SU-DHL-6 (cell line): Measurements from ENCODE around the gene SNTB2.

Experiments
- H2AFZ ChIP-seq: fragments of 200-600 bp; sonication (generic); 2 replicates; pipeline ENCODE4 v1.6.1; 2014; ENCODE audit warnings: low read depth, mild to moderate bottlenecking, moderate library complexity, mixed read lengths, antibody characterized with exemption, low read length; ENCODE audit not compliant: severe bottlenecking
- H3F3A ChIP-seq: fragments of 200-600 bp; shearing (Covaris generic); 2 replicates; pipeline ENCODE4 v1.6.0; 2016; ENCODE audit warnings: antibody characterized with exemption, mild to moderate bottlenecking; ENCODE audit not compliant: insufficient read depth
- H3K27ac ChIP-seq: fragments of 200-600 bp; sonication (generic); 2 replicates; pipeline ENCODE4 v1.5.1; 2016; ENCODE audit warnings: low read depth, mild to moderate bottlenecking, low read length, moderate library complexity, mixed read lengths
- H3K27me3 ChIP-seq: fragments of 200-600 bp; sonication (generic), shearing (Covaris generic); 2 replicates; pipeline ENCODE4 v1.6.0; 2014; ENCODE audit warnings: mild to moderate bottlenecking, low read length
- H3K36me3 ChIP-seq: fragments of 200-600 bp; sonication (generic); 2 replicates; pipeline ENCODE4 v1.6.1; 2014; ENCODE audit warnings: mild to moderate bottlenecking, low read length, mixed read lengths
- H3K4me2 ChIP-seq: fragments of 300-600, 200-600 bp; shearing (Covaris generic), sonication (generic); 2 replicates; pipeline ENCODE4 v1.6.0; 2014; ENCODE audit warnings: low read length, low read depth, mild to moderate bottlenecking; ENCODE audit not compliant: poor library complexity, severe bottlenecking
- H3K4me3 ChIP-seq: fragments of 200-600 bp; sonication (generic); 2 replicates; pipeline ENCODE4 v1.5.1; 2014; ENCODE audit warnings: antibody characterized with exemption, low read length, mild to moderate bottlenecking, mixed read lengths; ENCODE audit not compliant: insufficient read depth, poor library complexity, severe bottlenecking
- H3K79me2 ChIP-seq: fragments of 200-600 bp; sonication (generic); 2 replicates; pipeline ENCODE4 v1.6.1; 2014; ENCODE audit warnings: mild to moderate bottlenecking, low read length, moderate library complexity; ENCODE audit not compliant: insufficient read depth
- H3K9ac ChIP-seq: fragments of 200-600 bp; sonication (generic); 2 replicates; pipeline ENCODE4 v1.7.0; 2014; ENCODE audit warnings: mild to moderate bottlenecking, low read length
- H3K9me2 ChIP-seq: fragments of 200-600 bp; sonication (generic); replicated peaks from 2 replicates; pipeline ENCODE4 v1.6.1; 2014; ENCODE audit warnings: low read length; ENCODE audit not compliant: insufficient read depth
- H3K9me3 ChIP-seq: fragments of 200-600 bp; sonication (generic); 2 replicates; pipeline ENCODE4 v1.6.1; 2014; ENCODE audit warnings: low read length, mixed read lengths; ENCODE audit not compliant: insufficient read depth
- H4K20me1 ChIP-seq: fragments of 200-600 bp; sonication (generic); 2 replicates; pipeline ENCODE4 v1.6.1; 2014; ENCODE audit warnings: low read depth, mild to moderate bottlenecking, antibody characterized with exemption, low read length, moderate library complexity, mixed read lengths
- EZH2phosphoT487 ChIP-seq: fragments of 200-600 bp; sonication (generic), shearing (Covaris generic); conservative IDR thresholded peaks from 2 replicates; pipeline ENCODE4 v1.6.1; 2018; ENCODE audit warnings: mild to moderate bottlenecking, antibody characterized with exemption, low read length, moderate library complexity, mixed read lengths
- TF ChIP-seq, protein P1 (sequence below): fragments of 200-600 bp; sonication (generic); IDR thresholded peaks from one replicate; pipeline ENCODE4 v1.5.1; 2017; ENCODE audit warnings: antibody characterized with exemption, mild to moderate bottlenecking, low read length, moderate library complexity; ENCODE audit not compliant: insufficient read depth, poor library complexity, severe bottlenecking

The SNTB2 gene

DNA sequence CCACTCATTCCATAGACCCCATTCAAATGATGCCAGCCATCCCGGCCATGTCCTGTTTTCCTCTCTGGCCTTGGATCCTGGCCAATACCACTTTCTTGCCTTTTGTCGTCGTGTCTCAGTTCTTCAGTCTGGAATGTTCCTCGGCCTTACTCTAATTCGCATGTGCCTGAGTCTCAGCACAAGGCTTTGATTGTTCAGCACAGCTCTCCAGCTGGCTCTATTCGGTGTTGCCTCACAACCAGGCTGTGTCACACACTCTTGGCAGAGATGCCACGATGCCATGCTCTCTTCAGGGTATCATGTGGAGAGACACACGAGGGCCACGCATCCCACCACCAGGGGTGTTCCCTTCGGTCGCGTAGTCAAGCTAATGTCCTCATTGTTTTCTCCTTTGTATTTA, 122.4 kb downstream of the SNTB2 start:
- H3K9me3 ChIP-seq, result no peaks in the 10 kb centered on the region

DNA sequence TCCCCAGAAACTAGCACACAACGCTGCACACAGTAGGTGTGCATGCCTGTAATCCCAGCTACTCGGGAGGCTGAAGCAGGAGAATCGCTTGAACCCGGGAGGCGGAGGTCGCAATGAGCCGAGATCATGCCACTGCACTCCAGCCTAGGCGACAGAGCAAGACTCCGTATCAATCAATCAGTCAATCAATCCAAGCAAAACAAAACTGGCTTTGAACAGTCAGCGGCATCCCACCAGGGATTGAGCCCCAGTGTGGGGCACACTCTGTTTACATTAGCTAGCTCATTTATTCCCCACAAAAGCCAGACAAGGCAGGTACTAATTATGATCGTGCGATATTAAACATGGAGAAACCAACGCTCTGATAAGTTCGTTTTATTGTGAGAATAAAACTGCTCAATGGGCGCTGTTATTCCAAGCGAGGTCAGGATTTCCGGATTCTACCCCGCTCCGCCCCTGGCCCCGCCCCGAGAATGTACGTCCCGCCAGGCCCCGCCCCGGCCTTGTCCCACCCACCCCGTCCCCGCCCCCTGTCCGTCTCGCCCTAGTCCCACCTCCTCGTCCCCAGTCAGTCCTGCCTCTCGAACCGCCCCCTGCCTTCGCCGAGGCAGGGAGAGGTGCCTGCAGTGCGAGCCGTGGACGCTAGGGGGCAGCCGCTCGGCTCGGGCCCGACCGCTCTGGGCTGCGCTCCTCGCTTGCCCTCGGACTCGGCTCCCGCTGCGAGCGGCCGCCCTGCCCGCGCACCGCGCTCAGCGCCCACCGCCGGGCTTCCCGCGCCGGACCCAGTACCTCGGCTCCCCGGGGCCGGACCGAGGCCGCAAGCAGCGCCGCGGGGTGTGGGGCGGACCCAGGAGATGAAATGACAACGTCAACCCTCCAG, 123.9 kb downstream of the SNTB2 start, which contains the start of gene VPS4A:
Gene VPS4A (plus strand): TSS at position 698 of the 880 bp plus-strand sequence. CDS start 162 bp downstream, at position 860.
- H3K4me2 ChIP-seq, result peak within 1 kb of the TSS; percentile 65
- H2AFZ ChIP-seq, result peak within 1 kb of the TSS; percentile 55
- H3K79me2 ChIP-seq, result peaks cover 35% of the 10 kb centered on the region
- H3K9ac ChIP-seq, result peak within 1 kb of the TSS; percentile 86
- no peaks in the 10 kb centered on the region for H3K9me2 ChIP-seq
- no peaks in the 10 kb centered on the region; the same call in 1 of the 2 replicates for H4K20me1 ChIP-seq
- no peaks in the 10 kb centered on the region for H3K9me3 ChIP-seq
- no peak for TF ChIP-seq EZH2phosphoT487
- TF ChIP-seq, protein P1, sequence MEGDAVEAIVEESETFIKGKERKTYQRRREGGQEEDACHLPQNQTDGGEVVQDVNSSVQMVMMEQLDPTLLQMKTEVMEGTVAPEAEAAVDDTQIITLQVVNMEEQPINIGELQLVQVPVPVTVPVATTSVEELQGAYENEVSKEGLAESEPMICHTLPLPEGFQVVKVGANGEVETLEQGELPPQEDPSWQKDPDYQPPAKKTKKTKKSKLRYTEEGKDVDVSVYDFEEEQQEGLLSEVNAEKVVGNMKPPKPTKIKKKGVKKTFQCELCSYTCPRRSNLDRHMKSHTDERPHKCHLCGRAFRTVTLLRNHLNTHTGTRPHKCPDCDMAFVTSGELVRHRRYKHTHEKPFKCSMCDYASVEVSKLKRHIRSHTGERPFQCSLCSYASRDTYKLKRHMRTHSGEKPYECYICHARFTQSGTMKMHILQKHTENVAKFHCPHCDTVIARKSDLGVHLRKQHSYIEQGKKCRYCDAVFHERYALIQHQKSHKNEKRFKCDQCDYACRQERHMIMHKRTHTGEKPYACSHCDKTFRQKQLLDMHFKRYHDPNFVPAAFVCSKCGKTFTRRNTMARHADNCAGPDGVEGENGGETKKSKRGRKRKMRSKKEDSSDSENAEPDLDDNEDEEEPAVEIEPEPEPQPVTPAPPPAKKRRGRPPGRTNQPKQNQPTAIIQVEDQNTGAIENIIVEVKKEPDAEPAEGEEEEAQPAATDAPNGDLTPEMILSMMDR, result peak; percentile 54
- H3K27ac ChIP-seq, result peak within 1 kb of the TSS; percentile 67
- peak within 1 kb of the TSS; percentile 73 for H3K4me3 ChIP-seq
- H3K27me3 ChIP-seq, result no peaks in the 10 kb centered on the region
- H3K36me3 ChIP-seq, result no peaks in the 10 kb centered on the region
- H3F3A ChIP-seq, result peaks cover 19% of the 10 kb centered on the region

More for the DNA sequence above, 122.4 kb downstream of the SNTB2 start:
- H3K79me2 ChIP-seq, result peaks cover 26% of the 10 kb centered on the region
- H4K20me1 ChIP-seq, result no peaks in the 10 kb centered on the region; the same call in 1 of the 2 replicates
- TF ChIP-seq, protein P1, result no peak
- no peak for TF ChIP-seq EZH2phosphoT487
- no peaks in the 10 kb centered on the region for H3K9me2 ChIP-seq
- no peaks in the 10 kb centered on the region for H3K27me3 ChIP-seq
- H3K27ac ChIP-seq, result no peak overlapping the region
- no peaks in the 10 kb centered on the region for H3K36me3 ChIP-seq
- peaks cover 19% of the 10 kb centered on the region for H3F3A ChIP-seq
- H3K4me2 ChIP-seq, result no peak overlapping the region
- no peak overlapping the region for H3K9ac ChIP-seq
- H3K4me3 ChIP-seq, result no peak overlapping the region
- no peak overlapping the region for H2AFZ ChIP-seq

DNA sequence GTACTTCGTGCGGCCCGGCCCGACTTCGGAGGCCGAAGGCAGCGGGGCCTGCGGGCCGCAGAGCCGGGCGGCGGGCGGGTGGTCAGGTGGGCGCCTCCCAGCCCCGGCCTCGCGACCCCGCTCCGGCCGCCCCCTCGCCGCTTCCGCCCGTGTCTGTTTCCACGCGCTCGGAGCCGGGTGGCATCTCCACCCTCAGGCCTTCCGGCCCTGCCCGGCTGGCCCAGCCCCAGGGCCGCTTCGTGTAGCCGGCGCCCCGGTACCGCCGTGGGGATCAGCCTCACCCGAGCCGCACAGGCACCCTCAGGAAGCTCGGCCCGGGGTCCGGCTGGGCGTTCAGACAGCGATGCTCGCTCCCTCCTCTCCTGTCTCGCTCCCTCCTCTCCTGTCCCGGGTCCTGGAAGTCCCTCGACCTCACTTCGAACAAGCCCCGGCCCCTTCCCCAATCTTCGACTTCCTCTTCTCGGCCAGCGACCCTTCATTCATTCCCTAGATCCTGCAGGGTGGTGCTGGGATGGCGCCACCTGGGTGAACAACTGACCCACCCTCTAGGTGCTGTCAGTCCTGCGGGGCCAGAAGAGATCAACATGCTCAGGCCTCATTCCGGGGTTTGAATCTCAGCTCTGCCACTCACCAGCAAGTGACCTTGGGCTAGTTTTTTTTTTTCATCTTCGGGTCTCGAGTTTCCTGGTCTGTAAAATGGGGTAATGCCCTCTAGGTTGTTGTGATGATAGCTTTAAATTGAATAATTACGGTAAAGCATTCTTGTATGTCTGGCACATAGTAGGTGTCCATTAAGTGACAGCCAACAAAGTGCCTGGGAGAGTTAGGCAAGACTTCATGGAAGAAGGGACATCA, 124.8 kb downstream of the SNTB2 start:
- no peaks in the 10 kb centered on the region; the same call in 1 of the 2 replicates for H4K20me1 ChIP-seq
- H3K9ac ChIP-seq, result peak overlapping the region; percentile 86
- H3K9me2 ChIP-seq, result no peaks in the 10 kb centered on the region
- no peaks in the 10 kb centered on the region for H3K36me3 ChIP-seq
- TF ChIP-seq, protein P1, result peak; percentile 27
- TF ChIP-seq EZH2phosphoT487, result no peak
- H3K79me2 ChIP-seq, result peaks cover 35% of the 10 kb centered on the region
- H3K9me3 ChIP-seq, result no peaks in the 10 kb centered on the region
- H3K4me2 ChIP-seq, result peak overlapping the region; percentile 65
- H3K27ac ChIP-seq, result peak overlapping the region; percentile 67
- peak overlapping the region; percentile 55 for H2AFZ ChIP-seq
- H3K4me3 ChIP-seq, result peak overlapping the region; percentile 73
- peaks cover 19% of the 10 kb centered on the region for H3F3A ChIP-seq
- no peaks in the 10 kb centered on the region for H3K27me3 ChIP-seq
